ENCODE results near the gene ENSA. TPM values are rescaled to one million over a fixed set of nuclear protein-coding genes. Genes with fewer than 3 reads are reported as not detected.
"Not testable (repeated sequence)": the region's sequence is repeated elsewhere in the genome, so short reads cannot be mapped to it uniquely, and the experiment has no call there.

The ENSA gene
- total and polyA plus RNA-seq, 3 donors from 2014 or later = 76.5 to 104 (median 84.5) TPM

- Histone ChIP-seq H3K4me3 (no peak overlapping the region), H3K9me3 (no peaks in the 10 kb centered on the region), H3K27me3 (no peaks in the 10 kb centered on the region), H3K27ac (peak overlapping the region; percentile 99 to 100), H3K4me1 (peaks cover 17% of the 10 kb centered on the region), H3K36me3 (ENCODE audit: low read depth, missing control alignments) (no peaks in the 10 kb centered on the region)
- TF ChIP-seq, protein P1, sequence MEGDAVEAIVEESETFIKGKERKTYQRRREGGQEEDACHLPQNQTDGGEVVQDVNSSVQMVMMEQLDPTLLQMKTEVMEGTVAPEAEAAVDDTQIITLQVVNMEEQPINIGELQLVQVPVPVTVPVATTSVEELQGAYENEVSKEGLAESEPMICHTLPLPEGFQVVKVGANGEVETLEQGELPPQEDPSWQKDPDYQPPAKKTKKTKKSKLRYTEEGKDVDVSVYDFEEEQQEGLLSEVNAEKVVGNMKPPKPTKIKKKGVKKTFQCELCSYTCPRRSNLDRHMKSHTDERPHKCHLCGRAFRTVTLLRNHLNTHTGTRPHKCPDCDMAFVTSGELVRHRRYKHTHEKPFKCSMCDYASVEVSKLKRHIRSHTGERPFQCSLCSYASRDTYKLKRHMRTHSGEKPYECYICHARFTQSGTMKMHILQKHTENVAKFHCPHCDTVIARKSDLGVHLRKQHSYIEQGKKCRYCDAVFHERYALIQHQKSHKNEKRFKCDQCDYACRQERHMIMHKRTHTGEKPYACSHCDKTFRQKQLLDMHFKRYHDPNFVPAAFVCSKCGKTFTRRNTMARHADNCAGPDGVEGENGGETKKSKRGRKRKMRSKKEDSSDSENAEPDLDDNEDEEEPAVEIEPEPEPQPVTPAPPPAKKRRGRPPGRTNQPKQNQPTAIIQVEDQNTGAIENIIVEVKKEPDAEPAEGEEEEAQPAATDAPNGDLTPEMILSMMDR (IDR thresholded peaks at IDR 0.05) = no peak
- no peak for TF ChIP-seq POLR2A (IDR thresholded peaks at IDR 0.05)
- 76 to 82% methylated on average over 5 of the region's 5 CpGs for WGBS, 2 donors
- intact Hi-C loops (cut with DNase I; ENCODE audit: low total_unique reads) = no loop called here
- no peak for DNase-seq
Observed at GRCh38 chr1:150627826-150628410, 1.5 kb downstream of the ENSA start.

- 84 to 93% methylated on average over 2 of the region's 2 CpGs for WGBS, 2 donors
- H3K4me3 ChIP-seq = no peak overlapping the region
- intact Hi-C loops (cut with DNase I; ENCODE audit: low total_unique reads) = no loop called here
- H3K36me3 ChIP-seq (ENCODE audit: low read depth, missing control alignments) = no peaks in the 10 kb centered on the region
- TF ChIP-seq, protein P1 (IDR thresholded peaks at IDR 0.05) = no peak
- TF ChIP-seq POLR2A (IDR thresholded peaks at IDR 0.05) = no peak
- H3K27me3 ChIP-seq = no peaks in the 10 kb centered on the region
- H3K27ac ChIP-seq = no peak overlapping the region
- peaks cover 27% of the 10 kb centered on the region for H3K4me1 ChIP-seq
- H3K9me3 ChIP-seq = no peaks in the 10 kb centered on the region
- no peak for DNase-seq
Observed at GRCh38 chr1:150626150-150626549, 3.3 kb downstream of the ENSA start.

DNA sequence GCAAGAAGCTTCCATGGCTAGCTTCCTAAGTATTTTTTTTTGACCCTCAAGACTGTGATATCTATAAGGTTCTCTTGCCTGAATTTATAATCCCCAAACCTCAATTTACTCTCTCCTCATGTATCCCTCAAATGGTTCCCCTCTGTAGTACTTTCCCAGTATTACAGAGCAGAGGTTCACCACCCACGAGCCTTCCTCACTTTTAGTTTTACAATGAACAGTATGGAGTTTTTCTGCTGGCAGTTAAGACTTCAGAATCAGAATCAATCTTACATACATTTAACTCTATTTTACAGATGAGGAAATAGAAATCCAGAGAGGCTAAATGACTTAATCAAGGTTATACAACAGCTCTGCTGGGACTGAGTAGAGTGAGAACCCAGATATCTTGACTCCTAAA lies 4.9 kb downstream of the ENSA start:
- not testable (repeated sequence) for H3K36me3 ChIP-seq (ENCODE audit: low read depth, missing control alignments); DNase-seq; H3K4me3 ChIP-seq; H3K9me3 ChIP-seq; H3K27me3 ChIP-seq
- 78 to 86% methylated on average over 1 of the region's 1 CpG for whole genome bisulfite sequencing, 2 donors
- peak overlapping the region in 1 of 2 donors; percentile 19 for H3K27ac ChIP-seq
- intact Hi-C loops (cut with DNase I; ENCODE audit: low total_unique reads) = loop anchor here (5.0 kb wide), 1 partner anchor 62 kb away; no protein-coding TSS in a partner anchor
- H3K4me1 ChIP-seq = peaks cover 35% of the 10 kb centered on the region

- intact Hi-C loops (cut with DNase I; ENCODE audit: low total_unique reads) = loop anchor here (5.0 kb wide), 1 partner anchor 62 kb away; no protein-coding TSS in a partner anchor
- WGBS, 2 donors = 96 to 100% methylated on average over 1 of the region's 1 CpG
Observed at GRCh38 chr1:150624134-150624533, 5.3 kb downstream of the ENSA start.

DNA sequence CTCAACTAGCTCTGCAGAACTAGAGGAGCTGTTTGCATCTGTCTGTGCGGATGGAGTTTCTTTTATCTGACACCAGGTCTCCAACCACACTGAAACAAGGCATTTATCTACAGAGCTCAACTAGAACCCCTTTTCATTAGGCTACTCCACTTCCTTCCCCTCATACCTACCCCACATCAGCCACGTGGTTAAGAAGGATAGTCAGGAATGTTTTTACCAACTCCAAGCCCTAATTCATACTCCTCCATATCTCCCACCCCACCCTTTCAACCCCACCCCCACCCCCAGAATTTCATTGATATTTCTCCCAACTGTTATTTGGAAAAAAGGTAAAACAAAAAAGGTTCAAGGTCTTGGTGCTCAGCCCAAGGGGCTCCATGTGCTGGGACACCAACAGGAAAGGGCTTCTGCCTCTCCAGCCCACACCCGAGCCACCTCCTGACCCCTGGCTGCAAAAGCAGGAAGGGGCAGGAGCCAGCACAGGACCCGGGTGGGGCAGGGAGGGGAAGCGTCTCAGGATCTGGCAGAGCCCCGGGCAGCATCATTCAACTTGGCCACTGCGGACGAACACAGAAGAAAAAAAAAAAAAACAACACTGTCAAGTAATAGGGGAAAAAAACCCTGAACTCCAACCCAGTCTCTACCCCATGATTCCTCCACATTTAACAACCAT lies 7.0 kb downstream of the ENSA start:
- WGBS, 2 donors = 38% methylated on average over 8 of the region's 8 CpGs
- intact Hi-C loops (cut with DNase I; ENCODE audit: low total_unique reads) = loop anchor here (5.0 kb wide), 1 partner anchor 60 kb away; no protein-coding TSS in a partner anchor
- Histone ChIP-seq H3K27ac (peak overlapping the region; percentile 60 to 72), H3K36me3 (ENCODE audit: low read depth, missing control alignments) (no peaks in the 10 kb centered on the region), H3K4me3 (no peak overlapping the region), H3K9me3 (no peaks in the 10 kb centered on the region), H3K4me1 (peaks cover 26% of the 10 kb centered on the region), H3K27me3 (no peaks in the 10 kb centered on the region)
- TF ChIP-seq, protein P1 (IDR thresholded peaks at IDR 0.05) = no peak
- no peak for TF ChIP-seq POLR2A (IDR thresholded peaks at IDR 0.05)
- DNase-seq = peak; percentile 38

More at GRCh38 chr1:150624134-150624533, 5.3 kb downstream of the ENSA start:
- H3K36me3 ChIP-seq (ENCODE audit: low read depth, missing control alignments); H3K9me3 ChIP-seq; H3K27me3 ChIP-seq; DNase-seq; H3K4me3 ChIP-seq: not testable (repeated sequence)
- Histone ChIP-seq H3K4me1 (peaks cover 37% of the 10 kb centered on the region), H3K27ac (peak overlapping the region in 1 of 2 donors; percentile 19)

All from testis (tissue), 3 donors.